Uterus (tissue), 2 donors: ENCODE data around the gene ELMO1.

Experiments used
- POLR2A ChIP-seq, 2 donors: fragments of 450-650 bp; IDR thresholded peaks; one replicate each; pipeline ENCODE4 v1.6.1; 2016; ENCODE audit warnings: antibody characterized with exemption in 2 of 2, mild to moderate bottlenecking in 1 of 2, moderate library complexity in 1 of 2
- TF ChIP-seq, protein P1 (sequence below), 4 experiments: fragments of 200-600 bp in 2 of 4; fragments of 450-650 bp in 2 of 4; sonication (generic) in 2 of 4; IDR thresholded peaks; one replicate each; pipeline ENCODE4 v1.5.1; 2016 to 2019; ENCODE audit warnings: antibody characterized with exemption in 4 of 4, mild to moderate bottlenecking in 2 of 4, moderate library complexity in 1 of 4

DNA sequence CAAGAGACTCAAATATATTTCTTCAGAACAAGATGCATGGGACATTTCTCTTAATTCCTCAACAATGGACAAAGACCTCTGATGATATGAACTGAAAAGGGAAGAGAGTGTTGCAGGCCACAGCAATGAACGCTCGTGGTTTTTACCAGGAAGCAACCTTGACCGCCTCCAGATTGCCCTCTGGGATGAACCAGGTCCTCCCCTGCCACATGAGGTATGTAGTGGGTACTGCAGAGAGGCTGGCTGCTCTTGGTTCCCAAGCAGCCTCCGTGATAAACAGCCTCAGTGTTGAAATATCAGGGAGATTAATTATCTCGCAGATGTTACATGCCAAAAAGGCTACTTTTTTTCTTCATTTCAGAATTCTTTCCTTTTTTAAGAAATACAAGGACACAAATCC is 338.8 kb downstream of the ELMO1 start:
- TF ChIP-seq, protein P1, sequence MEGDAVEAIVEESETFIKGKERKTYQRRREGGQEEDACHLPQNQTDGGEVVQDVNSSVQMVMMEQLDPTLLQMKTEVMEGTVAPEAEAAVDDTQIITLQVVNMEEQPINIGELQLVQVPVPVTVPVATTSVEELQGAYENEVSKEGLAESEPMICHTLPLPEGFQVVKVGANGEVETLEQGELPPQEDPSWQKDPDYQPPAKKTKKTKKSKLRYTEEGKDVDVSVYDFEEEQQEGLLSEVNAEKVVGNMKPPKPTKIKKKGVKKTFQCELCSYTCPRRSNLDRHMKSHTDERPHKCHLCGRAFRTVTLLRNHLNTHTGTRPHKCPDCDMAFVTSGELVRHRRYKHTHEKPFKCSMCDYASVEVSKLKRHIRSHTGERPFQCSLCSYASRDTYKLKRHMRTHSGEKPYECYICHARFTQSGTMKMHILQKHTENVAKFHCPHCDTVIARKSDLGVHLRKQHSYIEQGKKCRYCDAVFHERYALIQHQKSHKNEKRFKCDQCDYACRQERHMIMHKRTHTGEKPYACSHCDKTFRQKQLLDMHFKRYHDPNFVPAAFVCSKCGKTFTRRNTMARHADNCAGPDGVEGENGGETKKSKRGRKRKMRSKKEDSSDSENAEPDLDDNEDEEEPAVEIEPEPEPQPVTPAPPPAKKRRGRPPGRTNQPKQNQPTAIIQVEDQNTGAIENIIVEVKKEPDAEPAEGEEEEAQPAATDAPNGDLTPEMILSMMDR (IDR thresholded peaks at IDR 0.05) = no peak
- no peak for TF ChIP-seq POLR2A (IDR thresholded peaks at IDR 0.05)
